Trophoblast cell (in vitro differentiated cells and primary cell): ENCODE results near the gene PAPOLB.
A peak's percentile ranks its signal among the peaks of the same experiment; 100 is the strongest.

Experiments used
- DNase-seq, 2 donors: peaks; one replicate each; pipeline ENCODE4 v3.0.0-alpha.2; 2016
- H2AFZ ChIP-seq: 2 replicates; pipeline ENCODE4 v1.6.1; 2013; ENCODE audit warnings: low read length, moderate library complexity, mild to moderate bottlenecking; ENCODE audit not compliant: insufficient read depth, poor library complexity
- H2AK5ac ChIP-seq: 2 replicates; pipeline ENCODE4 v1.6.1; 2013; ENCODE audit warnings: mild to moderate bottlenecking, low read length
- H2BK120ac ChIP-seq: 2 replicates; pipeline ENCODE4 v1.6.1; 2013; ENCODE audit warnings: low read length, mild to moderate bottlenecking, moderate library complexity; ENCODE audit not compliant: insufficient read depth, poor library complexity
- H2BK12ac ChIP-seq: 2 replicates; pipeline ENCODE4 v1.6.1; 2013; ENCODE audit warnings: mild to moderate bottlenecking, low read length, moderate library complexity
- H2BK5ac ChIP-seq: 2 replicates; pipeline ENCODE4 v1.6.1; 2013; ENCODE audit warnings: low read length, low read depth, moderate library complexity, mild to moderate bottlenecking; ENCODE audit not compliant: poor library complexity
- H3K14ac ChIP-seq: 2 replicates; pipeline ENCODE4 v1.6.1; 2013; ENCODE audit warnings: mild to moderate bottlenecking, low read length
- H3K18ac ChIP-seq: 2 replicates; pipeline ENCODE4 v1.6.1; 2013; ENCODE audit warnings: mild to moderate bottlenecking, low read length
- H3K23ac ChIP-seq: 2 replicates; pipeline ENCODE4 v1.6.1; 2013; ENCODE audit warnings: low read length
- H3K27ac ChIP-seq: 2 replicates; pipeline ENCODE4 v1.5.1; 2013; ENCODE audit warnings: low read depth, mild to moderate bottlenecking, inconsistent platforms, low read length, moderate library complexity
- H3K27me3 ChIP-seq: 2 replicates; pipeline ENCODE4 v1.6.1; 2013; ENCODE audit warnings: inconsistent platforms, mild to moderate bottlenecking, low read length, moderate library complexity; ENCODE audit not compliant: insufficient read depth
- H3K36me3 ChIP-seq, 2 experiments: 1 replicate in 1 of 2; 2 replicates in 1 of 2; pipeline ENCODE4 v1.6.1; 2013; ENCODE audit warnings: low read length in 2 of 2, mild to moderate bottlenecking in 2 of 2, moderate library complexity in 1 of 2; ENCODE audit not compliant: insufficient read depth in 2 of 2, control insufficient read depth in 1 of 2
- H3K4ac ChIP-seq: 2 replicates; pipeline ENCODE4 v1.6.1; 2013; ENCODE audit warnings: low read depth, mild to moderate bottlenecking, low read length, moderate library complexity
- H3K4me1 ChIP-seq, 2 experiments: 1 replicate in 1 of 2; 2 replicates in 1 of 2; pipeline ENCODE4 v1.6.1; 2013; ENCODE audit warnings: low read length in 2 of 2, mild to moderate bottlenecking in 2 of 2, moderate library complexity in 1 of 2; ENCODE audit not compliant: insufficient read depth in 2 of 2, control insufficient read depth in 1 of 2
- H3K4me2 ChIP-seq: 2 replicates; pipeline ENCODE4 v1.6.1; 2013; ENCODE audit warnings: inconsistent platforms, mild to moderate bottlenecking, low read length, moderate library complexity
- H3K4me3 ChIP-seq: 2 replicates; pipeline ENCODE4 v1.5.1; 2013; ENCODE audit warnings: mild to moderate bottlenecking, low read depth, low read length, inconsistent platforms
- H3K79me1 ChIP-seq: one replicate; pipeline ENCODE4 v1.6.1; 2013; ENCODE audit warnings: low read length
- H3K79me2 ChIP-seq: 2 replicates; pipeline ENCODE4 v1.6.1; 2013; ENCODE audit warnings: low read length, mild to moderate bottlenecking; ENCODE audit not compliant: control insufficient read depth, insufficient read depth, poor library complexity
- H3K9ac ChIP-seq: 2 replicates; pipeline ENCODE4 v1.6.1; 2013; ENCODE audit warnings: mild to moderate bottlenecking, low read length
- H3K9me3 ChIP-seq: 2 replicates; pipeline ENCODE4 v1.6.1; 2013; ENCODE audit warnings: low read depth, mild to moderate bottlenecking, control low read depth, inconsistent platforms, low read length; ENCODE audit not compliant: insufficient read depth
- H4K12ac ChIP-seq: 2 replicates; pipeline ENCODE4 v1.6.1; 2013; ENCODE audit warnings: low read depth, mild to moderate bottlenecking, low read length, moderate library complexity
- H4K8ac ChIP-seq: 2 replicates; pipeline ENCODE4 v1.6.1; 2013; ENCODE audit warnings: low read depth, mild to moderate bottlenecking, low read length, moderate library complexity
- H4K91ac ChIP-seq: one replicate; pipeline ENCODE4 v1.6.1; 2013; ENCODE audit warnings: low read depth, mild to moderate bottlenecking, low read length, moderate library complexity
- WGBS: extraction: QIAGEN DNeasy Blood & Tissue Kit; methylation state at CpG from one replicate; pipeline ENCODE4 v1.1.7; 2013; ENCODE audit warnings: missing lambda C conversion rate; ENCODE audit not compliant: insufficient read length, insufficient coverage; ENCODE audit errors: extremely low coverage; 5-methylcytosine and 5-hydroxymethylcytosine counted together

PAPOLB gene

GRCh38 chr7:4845740-4846142, 16.1 kb downstream of the PAPOLB start:
- Histone ChIP-seq H3K4me2 (no peak overlapping the region), H3K4me3 (no peak overlapping the region), H3K14ac (no peak overlapping the region), H2BK12ac (no peak overlapping the region), H3K9ac (no peak overlapping the region), H3K36me3 (no peaks in the 10 kb centered on the region), H2BK5ac (no peak overlapping the region), H4K8ac (no peak overlapping the region), H2BK120ac (no peak overlapping the region), H3K79me1 (no peaks in the 10 kb centered on the region), H4K91ac (no peak overlapping the region), H3K4me1 (no peaks in the 10 kb centered on the region), H3K4ac (no peak overlapping the region), H3K18ac (no peak overlapping the region), H3K27me3 (no peaks in the 10 kb centered on the region), H3K9me3 (peaks cover 2% of the 10 kb centered on the region), H2AK5ac (no peak overlapping the region), H4K12ac (no peak overlapping the region), H3K23ac (no peak overlapping the region), H3K27ac (no peak overlapping the region), H2AFZ (no peak overlapping the region), H3K79me2 (no peaks in the 10 kb centered on the region)
- no CpG with 5 or more reads among the region's 18 CpGs for WGBS
- peak in 1 of 2 donors; percentile 34 for DNase-seq

GRCh38 chr7:4842319-4843064, 19.3 kb downstream of the PAPOLB start:
- Histone ChIP-seq H3K4ac (no peak overlapping the region), H3K9me3 (peaks cover 2% of the 10 kb centered on the region), H4K8ac (no peak overlapping the region), H3K27me3 (no peaks in the 10 kb centered on the region), H3K4me2 (no peak overlapping the region), H2BK120ac (no peak overlapping the region), H4K12ac (no peak overlapping the region), H2AFZ (no peak overlapping the region), H2AK5ac (no peak overlapping the region), H3K4me1 (no peaks in the 10 kb centered on the region), H3K79me2 (no peaks in the 10 kb centered on the region), H3K9ac (no peak overlapping the region), H2BK5ac (no peak overlapping the region), H4K91ac (no peak overlapping the region), H2BK12ac (no peak overlapping the region), H3K4me3 (no peak overlapping the region), H3K36me3 (no peaks in the 10 kb centered on the region), H3K27ac (no peak overlapping the region), H3K79me1 (no peaks in the 10 kb centered on the region), H3K18ac (no peak overlapping the region), H3K23ac (no peak overlapping the region), H3K14ac (no peak overlapping the region)
- WGBS = no CpG with 5 or more reads among the region's 22 CpGs
- DNase-seq = no peak

GRCh38 chr7:4841836-4842235, 20.0 kb downstream of the PAPOLB start:
- no peak overlapping the region for H2BK12ac ChIP-seq
- no peak for DNase-seq
- no peak overlapping the region for H4K91ac ChIP-seq
- no peaks in the 10 kb centered on the region for H3K79me2 ChIP-seq
- H2AK5ac ChIP-seq = no peak overlapping the region
- H3K14ac ChIP-seq = no peak overlapping the region
- H3K27ac ChIP-seq = no peak overlapping the region
- H3K27me3 ChIP-seq = no peaks in the 10 kb centered on the region
- H3K9ac ChIP-seq = no peak overlapping the region
- no peak overlapping the region for H3K4me2 ChIP-seq
- H3K79me1 ChIP-seq = no peaks in the 10 kb centered on the region
- no peak overlapping the region for H3K23ac ChIP-seq
- no CpG with 5 or more reads among the region's 13 CpGs for WGBS
- peaks cover 2% of the 10 kb centered on the region for H3K9me3 ChIP-seq
- H4K12ac ChIP-seq = no peak overlapping the region
- no peak overlapping the region for H2BK120ac ChIP-seq
- no peak overlapping the region for H3K4ac ChIP-seq
- H2BK5ac ChIP-seq = no peak overlapping the region
- no peak overlapping the region for H4K8ac ChIP-seq
- H3K36me3 ChIP-seq = no peaks in the 10 kb centered on the region
- no peak overlapping the region for H3K18ac ChIP-seq
- H2AFZ ChIP-seq = no peak overlapping the region
- no peak overlapping the region for H3K4me3 ChIP-seq
- H3K4me1 ChIP-seq = no peaks in the 10 kb centered on the region

- H3K4me2 ChIP-seq = no peak overlapping the region
- no peak overlapping the region for H3K9ac ChIP-seq
- H3K4ac ChIP-seq = no peak overlapping the region
- H3K23ac ChIP-seq = no peak overlapping the region
- no peak overlapping the region for H3K14ac ChIP-seq
- H3K18ac ChIP-seq = no peak overlapping the region
- H3K79me2 ChIP-seq = no peaks in the 10 kb centered on the region
- no peak overlapping the region for H4K91ac ChIP-seq
- H3K4me1 ChIP-seq = no peaks in the 10 kb centered on the region
- H2AK5ac ChIP-seq = no peak overlapping the region
- H4K8ac ChIP-seq = no peak overlapping the region
- H2BK5ac ChIP-seq = no peak overlapping the region
- H4K12ac ChIP-seq = no peak overlapping the region
- H3K4me3 ChIP-seq = no peak overlapping the region
- no peak overlapping the region for H3K27ac ChIP-seq
- no peak for DNase-seq
- H3K79me1 ChIP-seq = no peaks in the 10 kb centered on the region
- H2AFZ ChIP-seq = no peak overlapping the region
- H3K27me3 ChIP-seq = no peaks in the 10 kb centered on the region
- no peak overlapping the region for H2BK12ac ChIP-seq
- H2BK120ac ChIP-seq = no peak overlapping the region
- H3K36me3 ChIP-seq = no peaks in the 10 kb centered on the region
- WGBS = no CpG with 5 or more reads among the region's 17 CpGs
- peaks cover 2% of the 10 kb centered on the region for H3K9me3 ChIP-seq
Observed at GRCh38 chr7:4841007-4841784, 20.6 kb downstream of the PAPOLB start.
